A549 (cell line): ENCODE results near the gene SYCP1.

ENCODE experiments used
- CEBPB ChIP-seq, 2 experiments: fragments of >200 bp in 1 of 2; sonication (Bioruptor Twin) in 1 of 2; formaldehyde crosslinking in 1 of 2; IDR thresholded peaks; 2 replicates each; pipeline ENCODE4 v1.6.1; 2012 to 2016
- JUN ChIP-seq, 2 experiments: fragments of >200 bp; sonication (Bioruptor Twin); formaldehyde crosslinking; IDR thresholded peaks; 2 replicates in 1 of 2; 3 replicates in 1 of 2; pipeline ENCODE4 v1.6.1; 2016 to 2017
- POLR2A ChIP-seq: IDR thresholded peaks from 2 replicates; pipeline ENCODE4 v1.6.1; 2012; ENCODE audit warnings: mild to moderate bottlenecking, low read length
- SREBF2 ChIP-seq: fragments of 450-650 bp; IDR thresholded peaks from 2 replicates; pipeline ENCODE4 v1.6.1; 2014; ENCODE audit warnings: mild to moderate bottlenecking, moderate library complexity
- TF ChIP-seq, protein P1 (sequence below): fragments of >200 bp; sonication (Bioruptor Twin); formaldehyde crosslinking; IDR thresholded peaks from 3 replicates; pipeline ENCODE4 v1.5.1; 2016
- TF ChIP-seq, protein P2 (sequence below): fragments of 450-650 bp; IDR thresholded peaks from 2 replicates; pipeline ENCODE4 v1.6.1; 2014; ENCODE audit warnings: antibody characterized with exemption

DNA sequence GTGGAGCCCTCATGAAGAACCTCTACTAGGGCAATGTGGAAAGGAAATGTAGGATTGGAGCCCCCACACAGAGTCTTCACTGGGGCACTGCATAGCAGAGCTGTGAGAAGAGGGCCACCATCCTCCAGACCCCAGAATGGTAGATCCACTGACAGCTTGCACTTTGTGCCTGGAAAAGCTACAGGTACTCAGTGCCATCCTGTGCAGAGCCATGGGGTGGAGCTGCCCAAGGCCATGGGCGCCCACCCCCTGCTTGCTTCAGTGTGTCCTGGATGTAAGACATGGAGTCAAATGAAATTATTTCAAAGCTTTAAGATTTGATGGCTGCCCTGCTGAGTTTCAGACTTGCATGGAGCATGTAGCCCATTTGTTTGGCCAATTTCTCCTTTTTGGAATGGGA is 157.8 kb downstream of the SYCP1 start:
- TF ChIP-seq, protein P1, sequence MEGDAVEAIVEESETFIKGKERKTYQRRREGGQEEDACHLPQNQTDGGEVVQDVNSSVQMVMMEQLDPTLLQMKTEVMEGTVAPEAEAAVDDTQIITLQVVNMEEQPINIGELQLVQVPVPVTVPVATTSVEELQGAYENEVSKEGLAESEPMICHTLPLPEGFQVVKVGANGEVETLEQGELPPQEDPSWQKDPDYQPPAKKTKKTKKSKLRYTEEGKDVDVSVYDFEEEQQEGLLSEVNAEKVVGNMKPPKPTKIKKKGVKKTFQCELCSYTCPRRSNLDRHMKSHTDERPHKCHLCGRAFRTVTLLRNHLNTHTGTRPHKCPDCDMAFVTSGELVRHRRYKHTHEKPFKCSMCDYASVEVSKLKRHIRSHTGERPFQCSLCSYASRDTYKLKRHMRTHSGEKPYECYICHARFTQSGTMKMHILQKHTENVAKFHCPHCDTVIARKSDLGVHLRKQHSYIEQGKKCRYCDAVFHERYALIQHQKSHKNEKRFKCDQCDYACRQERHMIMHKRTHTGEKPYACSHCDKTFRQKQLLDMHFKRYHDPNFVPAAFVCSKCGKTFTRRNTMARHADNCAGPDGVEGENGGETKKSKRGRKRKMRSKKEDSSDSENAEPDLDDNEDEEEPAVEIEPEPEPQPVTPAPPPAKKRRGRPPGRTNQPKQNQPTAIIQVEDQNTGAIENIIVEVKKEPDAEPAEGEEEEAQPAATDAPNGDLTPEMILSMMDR = no peak
- no peak for TF ChIP-seq JUN (IDR thresholded peaks at IDR 0.05)
- TF ChIP-seq CEBPB (IDR thresholded peaks at IDR 0.05) = no peak
- TF ChIP-seq, protein P2, sequence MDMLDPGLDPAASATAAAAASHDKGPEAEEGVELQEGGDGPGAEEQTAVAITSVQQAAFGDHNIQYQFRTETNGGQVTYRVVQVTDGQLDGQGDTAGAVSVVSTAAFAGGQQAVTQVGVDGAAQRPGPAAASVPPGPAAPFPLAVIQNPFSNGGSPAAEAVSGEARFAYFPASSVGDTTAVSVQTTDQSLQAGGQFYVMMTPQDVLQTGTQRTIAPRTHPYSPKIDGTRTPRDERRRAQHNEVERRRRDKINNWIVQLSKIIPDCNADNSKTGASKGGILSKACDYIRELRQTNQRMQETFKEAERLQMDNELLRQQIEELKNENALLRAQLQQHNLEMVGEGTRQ = no peak
- TF ChIP-seq SREBF2 = no peak
- TF ChIP-seq POLR2A = no peak
